Measurements from ENCODE around the gene PANK4. TPM values are rescaled to one million over a fixed set of nuclear protein-coding genes. Genes with fewer than 3 reads are reported as not detected.

Gene PANK4
- total and polyA plus RNA-seq, 8 donors: 23.2 to 30.9 (median 28.1) TPM

DNA sequence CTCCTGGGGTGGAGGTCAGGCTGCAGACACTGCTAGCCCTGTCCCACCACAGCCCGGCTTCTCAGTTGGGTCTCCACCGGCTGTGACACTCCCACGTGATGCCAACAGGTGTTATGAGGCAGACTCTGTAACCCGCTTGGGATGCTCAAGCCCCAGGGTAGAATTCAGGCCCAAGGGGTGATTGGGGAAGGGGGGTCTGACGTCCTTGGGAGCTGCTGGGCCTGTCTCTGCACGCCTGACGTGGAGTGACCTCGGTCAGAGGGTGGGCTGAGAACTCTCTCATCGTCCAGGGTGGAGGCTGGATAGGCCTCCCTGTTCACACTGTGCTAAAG is 11.4 kb upstream of the PANK4 start:
- no peak for ATAC-seq
- no peak for TF ChIP-seq CTCF (IDR thresholded peaks at IDR 0.05)
- H3K4me3 ChIP-seq: no peak overlapping the region
- H3K27ac ChIP-seq: no peak overlapping the region
- no peaks in the 10 kb centered on the region for H3K36me3 ChIP-seq
- intact Hi-C loops (cut with DNase I): no loop called here
- DNase-seq: no peak
- H3K27me3 ChIP-seq: peaks cover 6 to 75% of the 10 kb centered on the region in 2 donors
- no peaks in the 10 kb centered on the region for H3K9me3 ChIP-seq
- H3K4me1 ChIP-seq: peaks cover 0 to 18% of the 10 kb centered on the region in 2 donors

DNA sequence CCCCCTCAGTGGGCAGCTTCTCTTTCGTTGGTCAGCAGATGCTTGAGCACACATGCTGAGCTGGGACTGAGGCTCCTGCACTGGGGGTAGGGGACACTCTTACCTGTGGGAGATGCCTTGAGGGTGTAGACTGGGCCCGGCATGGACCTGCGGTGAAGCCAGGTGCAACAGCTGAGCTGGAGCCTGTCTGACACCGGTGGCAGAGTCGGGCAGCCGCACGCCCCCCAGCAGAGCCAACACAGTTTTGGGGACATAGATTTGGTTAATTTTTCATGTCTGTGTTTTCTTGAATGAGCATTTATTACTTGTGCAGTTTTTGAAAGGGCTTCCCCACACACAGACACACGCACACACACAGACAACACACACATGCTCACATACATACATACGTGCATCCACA is 9.6 kb upstream of the PANK4 start:
- Histone ChIP-seq H3K36me3 (no peaks in the 10 kb centered on the region), H3K27me3 (peaks cover 13 to 82% of the 10 kb centered on the region in 2 donors), H3K4me1 (peaks cover 2 to 16% of the 10 kb centered on the region in 2 donors), H3K9me3 (no peaks in the 10 kb centered on the region), H3K27ac (no peak overlapping the region), H3K4me3 (no peak overlapping the region)
- TF ChIP-seq CTCF (IDR thresholded peaks at IDR 0.05): no peak
- no peak for ATAC-seq
- DNase-seq: no peak
- intact Hi-C loops (cut with DNase I): no loop called here

DNA sequence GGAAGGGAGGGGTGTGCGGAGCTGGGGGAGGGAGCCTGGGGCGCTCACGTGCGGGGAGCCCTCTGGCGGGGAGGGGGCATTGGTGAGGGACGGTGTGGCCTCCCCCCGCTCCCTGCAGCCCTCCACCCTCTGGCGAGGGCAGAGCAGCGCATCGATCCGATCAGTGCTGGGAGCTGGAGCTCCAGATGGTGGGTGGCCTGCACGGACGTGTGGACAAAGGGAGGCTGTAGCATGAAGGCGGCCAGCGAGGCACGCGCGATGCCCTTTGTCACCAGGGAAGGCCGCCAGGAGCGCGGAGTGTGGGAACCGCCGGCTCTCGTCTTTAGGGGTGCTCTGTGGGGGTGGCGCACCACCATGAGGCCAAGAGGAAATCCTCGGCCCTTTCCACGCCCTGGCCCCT is 9.1 kb upstream of the PANK4 start:
- Histone ChIP-seq H3K4me3 (no peak overlapping the region), H3K9me3 (no peaks in the 10 kb centered on the region), H3K36me3 (no peaks in the 10 kb centered on the region), H3K4me1 (peaks cover 7 to 16% of the 10 kb centered on the region in 2 donors), H3K27me3 (peaks cover 18 to 82% of the 10 kb centered on the region in 2 donors), H3K27ac (peak overlapping the region in 1 of 2 donors; percentile 28)
- no peak for TF ChIP-seq CTCF (IDR thresholded peaks at IDR 0.05)
- ATAC-seq (no peak), DNase-seq (no peak)
- intact Hi-C loops (cut with DNase I): no loop called here

GRCh38 chr1:2534687-2535441 is 8.5 kb upstream of the PANK4 start:
- peak in 1 of 4 donors; percentile 82 for DNase-seq
- intact Hi-C loops (cut with DNase I): no loop called here

DNA sequence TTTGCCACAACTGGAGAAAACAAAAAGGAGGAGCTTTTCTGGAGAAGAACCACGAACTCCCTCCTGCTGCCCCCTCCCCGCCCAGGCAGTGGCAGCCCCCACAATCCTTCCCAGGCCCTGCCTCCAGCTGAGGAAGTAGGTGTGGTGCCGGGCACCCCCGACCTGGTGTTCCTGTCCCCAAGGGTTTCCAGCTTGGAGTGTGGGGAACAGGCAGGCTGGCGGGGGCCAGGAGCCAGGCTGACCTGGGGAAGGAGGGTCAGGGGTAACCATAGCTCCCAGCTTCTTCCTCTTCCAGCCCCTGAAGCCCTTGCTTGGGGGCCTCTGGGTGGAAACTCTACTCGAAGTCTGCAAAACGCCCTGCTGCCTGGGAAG is 7.9 kb upstream of the PANK4 start:
- no peaks in the 10 kb centered on the region for H3K36me3 ChIP-seq
- H3K27me3 ChIP-seq: peaks cover 24 to 82% of the 10 kb centered on the region in 2 donors
- H3K27ac ChIP-seq: no peak overlapping the region
- intact Hi-C loops (cut with DNase I): no loop called here
- peaks cover 7 to 28% of the 10 kb centered on the region in 2 donors for H3K4me1 ChIP-seq
- H3K4me3 ChIP-seq: no peak overlapping the region
- TF ChIP-seq CTCF (IDR thresholded peaks at IDR 0.05): no peak
- no peaks in the 10 kb centered on the region for H3K9me3 ChIP-seq
- DNase-seq (no peak), ATAC-seq (no peak)

More at GRCh38 chr1:2534687-2535441, 8.5 kb upstream of the PANK4 start:
- Histone ChIP-seq H3K4me3 (no peak overlapping the region), H3K27ac (peak overlapping the region in 1 of 2 donors; percentile 28), H3K27me3 (peaks cover 21 to 82% of the 10 kb centered on the region in 2 donors), H3K36me3 (no peaks in the 10 kb centered on the region), H3K4me1 (peaks cover 7 to 22% of the 10 kb centered on the region in 2 donors), H3K9me3 (no peaks in the 10 kb centered on the region)
- no peak for TF ChIP-seq CTCF (IDR thresholded peaks at IDR 0.05)
- peak; percentile 79 for ATAC-seq
